GM12878 (cell line): Measurements from ENCODE around the gene RAB44. TPM values are rescaled to one million over a fixed set of nuclear protein-coding genes. Genes with fewer than 3 reads are reported as not detected.

ENCODE experiments used
- ASH2L ChIP-seq: fragments of 300-600, 200-600 bp; sonication (generic); IDR thresholded peaks from 2 replicates; pipeline ENCODE4 v1.6.1; 2017; ENCODE audit warnings: low read depth, mild to moderate bottlenecking, borderline replicate concordance
- BCL11A ChIP-seq: IDR thresholded peaks from 2 replicates; pipeline ENCODE4 v1.6.1; 2011; ENCODE audit warnings: low read depth, low read length
- CBFB ChIP-seq: IDR thresholded peaks from 2 replicates; pipeline ENCODE4 v1.6.1; 2016; ENCODE audit warnings: antibody characterized with exemption, low read depth
- CHD4 ChIP-seq: fragments of 200-600 bp; sonication (generic); IDR thresholded peaks from 2 replicates; pipeline ENCODE4 v1.6.1; 2016; ENCODE audit warnings: mild to moderate bottlenecking
- CREB1 ChIP-seq: IDR thresholded peaks from 2 replicates; pipeline ENCODE4 v1.6.1; 2012; ENCODE audit warnings: low read depth, mild to moderate bottlenecking, inconsistent platforms
- CREM ChIP-seq: IDR thresholded peaks from 2 replicates; pipeline ENCODE4 v1.6.1; 2014; ENCODE audit warnings: antibody characterized with exemption, low read depth
- DPF2 ChIP-seq: fragments of 450-650 bp; IDR thresholded peaks from 2 replicates; pipeline ENCODE4 v1.6.1; 2017; ENCODE audit warnings: mild to moderate bottlenecking
- E2F4 ChIP-seq: IDR thresholded peaks from 2 replicates; pipeline ENCODE4 v1.6.1; 2012; ENCODE audit warnings: low read depth, low read length, improper control_type of control experiment
- GABPA ChIP-seq: IDR thresholded peaks from 2 replicates; pipeline ENCODE4 v1.6.1; 2014; ENCODE audit warnings: antibody characterized with exemption, low read depth, mild to moderate bottlenecking, inconsistent platforms
- GATAD2B ChIP-seq: fragments of 450-650 bp; conservative IDR thresholded peaks from 2 replicates; pipeline ENCODE4 v1.6.1; 2017; ENCODE audit warnings: low read depth, mild to moderate bottlenecking, moderate library complexity
- HDAC2 ChIP-seq: fragments of 200-600 bp; sonication (generic); IDR thresholded peaks from 2 replicates; pipeline ENCODE4 v1.6.1; 2017
- HDAC6 ChIP-seq: fragments of 200-600 bp; sonication (generic); IDR thresholded peaks from one replicate; pipeline ENCODE4 v1.8.0; 2017; ENCODE audit warnings: antibody characterized with exemption; ENCODE audit not compliant: unreplicated experiment
- JUND ChIP-seq: IDR thresholded peaks from 2 replicates; pipeline ENCODE4 v1.6.1; 2012; ENCODE audit warnings: low read depth, mild to moderate bottlenecking, low read length, improper control_type of control experiment, moderate library complexity
- KAT2A ChIP-seq: conservative IDR thresholded peaks from 2 replicates; pipeline ENCODE4 v1.6.1; 2011; ENCODE audit warnings: low read depth, low read length; ENCODE audit not compliant: control insufficient read depth
- MLLT1 ChIP-seq: fragments of 450-650 bp; IDR thresholded peaks from 2 replicates; pipeline ENCODE4 v1.6.1; 2016; ENCODE audit warnings: mild to moderate bottlenecking
- PKNOX1 ChIP-seq: fragments of 450-650 bp; IDR thresholded peaks from 2 replicates; pipeline ENCODE4 v1.6.1; 2016; ENCODE audit warnings: mild to moderate bottlenecking
- POLR2A ChIP-seq: IDR thresholded peaks from 2 replicates; pipeline ENCODE4 v1.6.1; 2011; ENCODE audit warnings: low read depth, mild to moderate bottlenecking, low read length
- SMAD5 ChIP-seq: IDR thresholded peaks from 2 replicates; pipeline ENCODE4 v1.6.1; 2016; ENCODE audit warnings: antibody characterized with exemption, low read depth
- SMARCA5 ChIP-seq: fragments of 450-650 bp; IDR thresholded peaks from 2 replicates; pipeline ENCODE4 v1.6.1; 2017; ENCODE audit warnings: mild to moderate bottlenecking
- STAT3 ChIP-seq: IDR thresholded peaks from 2 replicates; pipeline ENCODE4 v1.6.1; 2011; ENCODE audit warnings: low read depth, low read length, improper control_type of control experiment
- SUZ12 ChIP-seq: fragments of 200-600 bp; sonication (generic); IDR thresholded peaks from one replicate; pipeline ENCODE4 v1.6.1; 2018; ENCODE audit warnings: antibody characterized with exemption, mild to moderate bottlenecking; ENCODE audit not compliant: unreplicated experiment
- TAF1 ChIP-seq: IDR thresholded peaks from 2 replicates; pipeline ENCODE4 v1.6.1; 2011; ENCODE audit warnings: mild to moderate bottlenecking, low read depth, low read length, borderline replicate concordance
- TBL1XR1 ChIP-seq: IDR thresholded peaks from 2 replicates; pipeline ENCODE4 v1.6.1; 2012; ENCODE audit warnings: low read depth, low read length, improper control_type of control experiment
- ZBED1 ChIP-seq: IDR thresholded peaks from 2 replicates; pipeline ENCODE4 v1.6.1; 2016; ENCODE audit warnings: borderline replicate concordance
- ZNF274 ChIP-seq: IDR thresholded peaks from one replicate; pipeline ENCODE4 v1.8.0; 2011; ENCODE audit not compliant: insufficient read length, insufficient read depth
- polyA plus RNA-seq, 11 experiments: library from polyadenylated mRNA; depleted of rRNA in 4 of 11; unstranded in 6 of 11; stranded (reverse) in 5 of 11; fragments of >200 nt; fragmentation: Nextera tagmentation in 4 of 11; fragmentation: Illumina TruSeq in 1 of 11; extraction: Ambion mirVana in 4 of 11; extraction: Trizol in 1 of 11; gene quantifications; 1 replicate in 1 of 11; 2 replicates in 10 of 11; pipeline versions ENCODE4 v1.2.1 to v1.2.3, GENCODE V29; 2011 to 2016; ENCODE audit warnings: inconsistent platforms in 2 of 11, missing spikeins in 2 of 11, low read depth in 1 of 11
- total RNA-seq, 4 experiments: library from RNA; depleted of rRNA in 3 of 4; stranded (reverse); fragments of >200 nt in 3 of 4; fragmentation: Illumina TruSeq in 1 of 4; extraction: Trizol in 1 of 4; gene quantifications; 2 replicates each; pipeline versions ENCODE4 v1.2.1 to v1.2.3, GENCODE V29; 2013 to 2021
- TF ChIP-seq, protein P1 (sequence below): IDR thresholded peaks from 2 replicates; pipeline ENCODE4 v1.6.1; 2011; ENCODE audit warnings: low read depth, low read length, improper control_type of control experiment, borderline replicate concordance

The RAB44 gene
- total and polyA plus RNA-seq, 10 of the 15 experiments (the other 5 are each of a cell fraction or from before 2014, with no cell fraction given), result 0.01 to 0.08 (median 0.05) TPM; not detected in 2

DNA sequence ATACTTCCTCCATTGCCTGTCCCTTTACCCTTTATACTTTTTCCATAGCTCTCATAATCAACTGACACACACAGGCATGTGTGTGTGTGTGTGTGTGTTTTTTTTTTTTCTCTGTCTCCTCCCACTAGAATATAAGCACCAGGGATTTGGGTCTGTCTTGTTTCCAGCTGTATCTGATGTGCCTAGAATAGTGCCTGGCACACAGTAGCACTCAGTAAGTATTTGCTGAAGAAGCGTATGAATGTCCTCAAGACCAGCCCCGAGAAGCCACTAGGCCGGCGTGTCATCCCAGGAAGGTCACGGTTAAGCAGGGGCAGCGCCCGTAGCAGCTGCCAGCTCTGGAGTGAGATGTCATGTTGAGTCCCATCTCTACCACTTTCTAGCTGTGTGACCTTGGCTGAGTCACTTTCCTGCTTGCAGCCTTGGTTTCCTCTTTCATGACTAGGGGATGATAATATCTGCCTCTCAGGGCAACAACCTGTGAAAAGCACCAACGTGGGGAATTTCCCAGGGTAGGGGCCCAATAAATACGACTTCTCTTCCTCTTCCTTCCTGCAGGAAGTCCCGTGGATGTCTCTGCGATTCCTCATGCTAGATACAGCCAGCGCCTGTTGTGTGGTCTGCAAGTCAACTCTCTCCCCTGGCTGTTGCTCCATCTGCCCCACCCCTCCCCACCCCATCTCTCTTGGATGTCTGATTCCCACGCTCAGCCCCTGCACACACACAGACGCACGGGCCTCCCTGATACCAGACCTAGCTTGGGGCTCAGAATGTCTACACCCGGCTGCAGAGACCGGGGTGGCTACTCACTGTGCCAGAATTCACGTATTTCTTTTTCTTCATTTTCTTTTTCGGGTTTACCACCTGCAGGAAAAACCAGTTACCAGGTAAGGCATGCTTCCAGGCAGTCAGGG is 58.1 kb downstream of the RAB44 start (continued):
- TF ChIP-seq TAF1 (no peak), STAT3 (no peak), ZNF274 (no peak), HDAC2 (no peak), MLLT1 (no peak), GABPA (no peak), E2F4 (no peak), TBL1XR1 (no peak), CHD4 (no peak), ZBED1 (no peak), ASH2L (no peak), SMAD5 (no peak), POLR2A (peak; percentile 34; the same call in 1 of the 2 replicates), BCL11A (no peak), CREM (peak; percentile 30; the same call in 1 of the 2 replicates), DPF2 (no peak; the same call in 1 of the 2 replicates), CREB1 (no peak), SMARCA5 (peak; percentile 78), KAT2A (no peak), JUND (no peak), PKNOX1 (peak; percentile 18; the same call in 1 of the 2 replicates), HDAC6 (no peak), CBFB (no peak), SUZ12 (no peak), GATAD2B (peak; percentile 55; the same call in 1 of the 2 replicates)
- TF ChIP-seq, protein P1, sequence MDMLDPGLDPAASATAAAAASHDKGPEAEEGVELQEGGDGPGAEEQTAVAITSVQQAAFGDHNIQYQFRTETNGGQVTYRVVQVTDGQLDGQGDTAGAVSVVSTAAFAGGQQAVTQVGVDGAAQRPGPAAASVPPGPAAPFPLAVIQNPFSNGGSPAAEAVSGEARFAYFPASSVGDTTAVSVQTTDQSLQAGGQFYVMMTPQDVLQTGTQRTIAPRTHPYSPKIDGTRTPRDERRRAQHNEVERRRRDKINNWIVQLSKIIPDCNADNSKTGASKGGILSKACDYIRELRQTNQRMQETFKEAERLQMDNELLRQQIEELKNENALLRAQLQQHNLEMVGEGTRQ, result no peak
